HCT116 (cell line): ENCODE measurements around the gene GTF2F1. TPM values are rescaled to one million over a fixed set of nuclear protein-coding genes. Genes with fewer than 3 reads are reported as not detected.

Experiments used
- ATAC-seq: fragments of 200-7000 bp; cut with Tn5 transposase; 2 replicates; pipeline ENCODE4 v1.9.1; 2020; ENCODE audit warnings: mild to moderate bottlenecking, moderate library complexity
- BruUV-seq: library from RNA; stranded (reverse); fragments of 400-500 nt; replicated peaks from 2 replicates; lab custom pipeline; 2021; lab: Mats Ljungman, UMichigan
- CTCF ChIA-PET: fragments of 300-600 bp; sonication (Branson Sonifier 250); formaldehyde crosslinking; loops from one replicate; lab custom pipeline; 2021; ENCODE audit warnings: antibody characterized with exemption; lab: Charles Lee
- POLR2A ChIA-PET: fragments of 300-600, 350-600 bp; sonication (Branson Sonifier 250); formaldehyde crosslinking; loops from one replicate; lab custom pipeline; 2021; ENCODE audit warnings: antibody characterized with exemption; lab: Charles Lee
- RAD21 ChIA-PET, 2 experiments: fragments of 300-600 bp; sonication (Branson Sonifier 250); formaldehyde crosslinking; loops; one replicate each; lab custom pipeline; 2023; ENCODE audit warnings: low total read pairs in 2 of 2; ENCODE audit not compliant: uncharacterized antibody in 2 of 2, unreplicated experiment in 2 of 2, low non-redundant PET in 1 of 2; lab: Charles Lee
- DNase-seq: peaks from one replicate; pipeline ENCODE4 v3.0.0-alpha.2; 2010; ENCODE audit warnings: low read depth, low spot score
- H2AFZ ChIP-seq: fragments of 200-600 bp; shearing (Covaris generic), sonication (generic); 2 replicates; pipeline ENCODE4 v1.6.1; 2017; ENCODE audit warnings: low read depth, mixed run types, mixed read lengths, antibody characterized with exemption, low read length; ENCODE audit not compliant: poor library complexity, severe bottlenecking
- H3K27ac ChIP-seq: 2 replicates; pipeline ENCODE4 v1.5.1; 2012; ENCODE audit warnings: low read depth, low read length
- H3K27me3 ChIP-seq: fragments of 200-600 bp; sonication (generic); 2 replicates; pipeline ENCODE4 v1.6.1; 2016; ENCODE audit warnings: mixed run types, low read length, mixed read lengths; ENCODE audit not compliant: insufficient read depth
- H3K36me3 ChIP-seq, 2 experiments: fragments of 200-500 bp in 1 of 2; fragments of 200-600 bp in 1 of 2; sonication (Bioruptor generic) in 1 of 2; sonication (generic) in 1 of 2; 2 replicates each; pipeline versions ENCODE4 v1.5.1 to v1.6.1; 2014 to 2016; ENCODE audit warnings: low read length in 2 of 2, inconsistent platforms in 1 of 2, mixed read lengths in 1 of 2, mixed run types in 1 of 2; ENCODE audit not compliant: insufficient read depth in 2 of 2, control insufficient read depth in 1 of 2
- H3K4me1 ChIP-seq, 2 experiments: fragments of 200-600 bp in 1 of 2; sonication (generic) in 1 of 2; 2 replicates each; pipeline versions ENCODE4 v1.5.1 to v1.6.1; 2012 to 2017; ENCODE audit warnings: low read length in 2 of 2, inconsistent platforms in 1 of 2, mild to moderate bottlenecking in 1 of 2, mixed read lengths in 1 of 2, mixed run types in 1 of 2, moderate library complexity in 1 of 2; ENCODE audit not compliant: insufficient read depth in 2 of 2, control insufficient read depth in 1 of 2
- H3K4me2 ChIP-seq: fragments of 200-600 bp; sonication (generic); 2 replicates; pipeline ENCODE4 v1.6.1; 2017; ENCODE audit warnings: mixed run types, low read length, mixed read lengths
- H3K4me3 ChIP-seq, 2 experiments: fragments of 200-600 bp in 1 of 2; sonication (generic) in 1 of 2; replicated peaks in 1 of 2; 2 replicates each; pipeline ENCODE4 v1.5.1; 2011 to 2016; ENCODE audit warnings: low read length in 2 of 2, control low read depth in 1 of 2, low read depth in 1 of 2, mild to moderate bottlenecking in 1 of 2, mixed read lengths in 1 of 2, mixed run types in 1 of 2
- H3K79me2 ChIP-seq: fragments of 200-600 bp; sonication (generic); 2 replicates; pipeline ENCODE4 v1.6.1; 2017; ENCODE audit warnings: mild to moderate bottlenecking, mixed run types, low read length, moderate library complexity, mixed read lengths; ENCODE audit not compliant: insufficient read depth
- H3K9ac ChIP-seq: fragments of 200-600 bp; sonication (generic); 2 replicates; pipeline ENCODE4 v1.6.1; 2016; ENCODE audit warnings: low read length, mixed read lengths
- H3K9me2 ChIP-seq: fragments of 200-600 bp; sonication (generic), shearing (Covaris generic); 2 replicates; pipeline ENCODE4 v1.6.1; 2017; ENCODE audit warnings: mixed run types, mild to moderate bottlenecking, moderate library complexity; ENCODE audit not compliant: insufficient read depth
- H3K9me3 ChIP-seq, 2 experiments: fragments of 200-500 bp in 1 of 2; fragments of 200-600 bp in 1 of 2; sonication (Bioruptor generic) in 1 of 2; sonication (generic) in 1 of 2; 2 replicates each; pipeline ENCODE4 v1.6.1; 2014 to 2017; ENCODE audit warnings: low read length in 2 of 2, mixed read lengths in 2 of 2, inconsistent platforms in 1 of 2, low read depth in 1 of 2, mild to moderate bottlenecking in 1 of 2, mixed run types in 1 of 2, moderate library complexity in 1 of 2; ENCODE audit not compliant: control insufficient read depth in 1 of 2, insufficient read depth in 1 of 2
- H4K20me1 ChIP-seq: fragments of 200-600 bp; sonication (generic), shearing (Covaris generic); 2 replicates; pipeline ENCODE4 v1.6.1; 2017; ENCODE audit warnings: mixed run types, mild to moderate bottlenecking, moderate library complexity; ENCODE audit not compliant: insufficient read depth
- ATF3 ChIP-seq: IDR thresholded peaks from 2 replicates; pipeline ENCODE4 v1.6.1; 2012
- CBX3 ChIP-seq: IDR thresholded peaks from 2 replicates; pipeline ENCODE4 v1.6.1; 2012; ENCODE audit warnings: low read depth
- CEBPB ChIP-seq: IDR thresholded peaks from 2 replicates; pipeline ENCODE4 v1.6.1; 2012; ENCODE audit warnings: low read depth
- EGR1 ChIP-seq: IDR thresholded peaks from 2 replicates; pipeline ENCODE4 v1.6.1; 2012; ENCODE audit warnings: low read depth
- ELF1 ChIP-seq: IDR thresholded peaks from 2 replicates; pipeline ENCODE4 v1.6.1; 2012; ENCODE audit warnings: low read depth, borderline replicate concordance
- EZH2 ChIP-seq: fragments of 200-600 bp; sonication (generic); IDR thresholded peaks from 2 replicates; pipeline ENCODE4 v1.6.1; 2017; ENCODE audit warnings: antibody characterized with exemption, mixed run types
- EZH2phosphoT487 ChIP-seq: fragments of 200-600 bp; IDR thresholded peaks from 2 replicates; pipeline ENCODE4 v1.6.1; 2018; ENCODE audit warnings: antibody characterized with exemption, borderline replicate concordance
- FOSL1 ChIP-seq: IDR thresholded peaks from 2 replicates; pipeline ENCODE4 v1.6.1; 2012; ENCODE audit warnings: low read depth
- JUND ChIP-seq: IDR thresholded peaks from 2 replicates; pipeline ENCODE4 v1.6.1; 2012
- RAD21 ChIP-seq: IDR thresholded peaks from 2 replicates; pipeline ENCODE4 v1.6.1; 2012; ENCODE audit warnings: low read depth, mild to moderate bottlenecking
- REST ChIP-seq: IDR thresholded peaks from 2 replicates; pipeline ENCODE4 v1.6.1; 2012; ENCODE audit warnings: low read depth
- SIN3A ChIP-seq: IDR thresholded peaks from 2 replicates; pipeline ENCODE4 v1.6.1; 2012; ENCODE audit warnings: low read depth
- SRF ChIP-seq: IDR thresholded peaks from 2 replicates; pipeline ENCODE4 v1.6.1; 2012; ENCODE audit warnings: low read depth
- TCF7L2 ChIP-seq: IDR thresholded peaks from 2 replicates; pipeline ENCODE4 v1.7.0; 2011; ENCODE audit warnings: borderline replicate concordance, inconsistent platforms; ENCODE audit not compliant: insufficient read depth, insufficient read length; ENCODE audit errors: extremely low read depth
- ZFX ChIP-seq: fragments of 450-650 bp; IDR thresholded peaks from 2 replicates; pipeline ENCODE4 v1.6.1; 2017
- ZNF274 ChIP-seq: fragments of 200-500 bp; sonication (Bioruptor generic); IDR thresholded peaks from 2 replicates; pipeline ENCODE4 v1.6.1; 2014; ENCODE audit warnings: mild to moderate bottlenecking, low read depth, low read length, inconsistent platforms
- intact Hi-C: fragments of 100-400 bp; cut with micrococcal nuclease; formaldehyde crosslinking; loops from 2 replicates; pipeline ENCODE4 v1.10.0; 2022
- total RNA-seq: library from RNA; stranded (reverse); gene quantifications from one replicate; pipeline ENCODE4 v1.2.1, GENCODE V29; 2021; ENCODE audit not compliant: unreplicated experiment
- TF ChIP-seq, protein P1 (sequence below): IDR thresholded peaks from 2 replicates; pipeline ENCODE4 v1.6.1; 2012
- TF ChIP-seq, protein P2 (sequence below): IDR thresholded peaks from 2 replicates; pipeline ENCODE4 v1.6.1; 2011; ENCODE audit warnings: mild to moderate bottlenecking, low read length, moderate library complexity; ENCODE audit not compliant: insufficient replicate concordance; ENCODE audit errors: extremely low read depth

Gene GTF2F1
- total RNA-seq, 1 experiment from 2014 or later: 82.0 TPM

- no peak overlapping the region for H3K27ac ChIP-seq
- no peak for ATAC-seq
- BruUV-seq: no TSS peak
- CTCF ChIA-PET: no interaction called here
- intact Hi-C loops: no loop called here
- no peak for DNase-seq
- H3K9me2 ChIP-seq: no peaks in the 10 kb centered on the region
- H3K79me2 ChIP-seq: no peaks in the 10 kb centered on the region
- no peaks in the 10 kb centered on the region for H3K4me1 ChIP-seq
- POLR2A ChIA-PET: no interaction called here
- TF ChIP-seq, protein P1, sequence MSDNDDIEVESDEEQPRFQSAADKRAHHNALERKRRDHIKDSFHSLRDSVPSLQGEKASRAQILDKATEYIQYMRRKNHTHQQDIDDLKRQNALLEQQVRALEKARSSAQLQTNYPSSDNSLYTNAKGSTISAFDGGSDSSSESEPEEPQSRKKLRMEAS: no peak
- TF ChIP-seq FOSL1: no peak
- TF ChIP-seq ZFX: no peak
- TF ChIP-seq CEBPB: no peak
- no peak for TF ChIP-seq EGR1
- no peak for TF ChIP-seq CBX3
- no peak for TF ChIP-seq SIN3A
- TF ChIP-seq RAD21: no peak
- TF ChIP-seq, protein P2, sequence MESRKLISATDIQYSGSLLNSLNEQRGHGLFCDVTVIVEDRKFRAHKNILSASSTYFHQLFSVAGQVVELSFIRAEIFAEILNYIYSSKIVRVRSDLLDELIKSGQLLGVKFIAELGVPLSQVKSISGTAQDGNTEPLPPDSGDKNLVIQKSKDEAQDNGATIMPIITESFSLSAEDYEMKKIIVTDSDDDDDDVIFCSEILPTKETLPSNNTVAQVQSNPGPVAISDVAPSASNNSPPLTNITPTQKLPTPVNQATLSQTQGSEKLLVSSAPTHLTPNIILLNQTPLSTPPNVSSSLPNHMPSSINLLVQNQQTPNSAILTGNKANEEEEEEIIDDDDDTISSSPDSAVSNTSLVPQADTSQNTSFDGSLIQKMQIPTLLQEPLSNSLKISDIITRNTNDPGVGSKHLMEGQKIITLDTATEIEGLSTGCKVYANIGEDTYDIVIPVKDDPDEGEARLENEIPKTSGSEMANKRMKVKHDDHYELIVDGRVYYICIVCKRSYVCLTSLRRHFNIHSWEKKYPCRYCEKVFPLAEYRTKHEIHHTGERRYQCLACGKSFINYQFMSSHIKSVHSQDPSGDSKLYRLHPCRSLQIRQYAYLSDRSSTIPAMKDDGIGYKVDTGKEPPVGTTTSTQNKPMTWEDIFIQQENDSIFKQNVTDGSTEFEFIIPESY: no peak
- TF ChIP-seq EZH2: no peak
- no peak for TF ChIP-seq EZH2phosphoT487
- TF ChIP-seq JUND: no peak
- TF ChIP-seq SRF: no peak
- TF ChIP-seq REST: no peak
- TF ChIP-seq TCF7L2: no peak
- no peak for TF ChIP-seq ZNF274
- TF ChIP-seq ATF3: no peak
- TF ChIP-seq ELF1: no peak
- TF ChIP-seq, all 23 proteins: peak for 0
- no peaks in the 10 kb centered on the region for H3K9me3 ChIP-seq
- H3K4me2 ChIP-seq: no peak overlapping the region
- RAD21 ChIA-PET: no interaction called here
- no peaks in the 10 kb centered on the region for H4K20me1 ChIP-seq
- no peaks in the 10 kb centered on the region for H3K27me3 ChIP-seq
- no peak overlapping the region for H3K9ac ChIP-seq
- H2AFZ ChIP-seq: no peak overlapping the region
- no peak overlapping the region for H3K4me3 ChIP-seq
- H3K36me3 ChIP-seq: peaks cover 20 to 29% of the 10 kb centered on the region in 2 experiments; a peak in 2 of 4 replicates
Measured at GRCh38 chr19:6379744-6380143, 13.2 kb downstream of the GTF2F1 start.
